MM.1S (cell line): ENCODE data around the gene SLC24A3.

Source experiments
- CTCF ChIP-seq: fragments of 300-600 bp; sonication (generic); IDR thresholded peaks from 2 replicates; pipeline ENCODE4 v1.5.1; 2016; ENCODE audit warnings: antibody characterized with exemption, low read length, mixed read lengths
- EZH2 ChIP-seq: fragments of 300-600 bp; sonication (generic); optimal IDR thresholded peaks from 2 replicates; pipeline ENCODE3; 2017; ENCODE audit warnings: low read depth, mild to moderate bottlenecking, antibody characterized with exemption, low read length, mixed read lengths
- EZH2phosphoT487 ChIP-seq: fragments of 300-600 bp; sonication (generic); IDR thresholded peaks from 2 replicates; pipeline ENCODE4 v1.6.1; 2018; ENCODE audit warnings: antibody characterized with exemption, low read length

DNA sequence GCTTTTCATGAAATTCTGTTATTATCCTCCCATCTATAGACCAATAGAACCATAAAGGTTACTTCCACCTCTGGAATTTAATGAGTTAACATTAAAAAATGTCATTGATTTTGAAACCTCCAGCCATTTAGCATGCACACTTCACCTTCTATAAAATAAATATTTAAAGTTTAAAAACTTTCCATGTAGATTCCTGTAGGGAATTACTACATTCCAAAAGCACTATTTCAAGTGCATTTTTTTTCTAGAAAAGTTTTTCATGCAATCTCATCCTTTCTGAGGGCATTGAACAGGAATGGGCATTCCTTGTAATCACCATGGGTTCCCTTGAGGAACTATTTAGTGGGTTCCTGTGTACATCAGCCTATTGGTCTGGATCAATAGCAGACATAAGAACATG lies 291.8 kb downstream of the SLC24A3 start:
- TF ChIP-seq CTCF, result no peak
- TF ChIP-seq EZH2, result no peak
- TF ChIP-seq EZH2phosphoT487, result no peak
